GM21786 (cell line): Measurements from ENCODE around the gene NSMF.

Experiments used
- ATAC-seq: cut with Tn5 transposase; IDR thresholded peaks from one replicate; pipeline ENCODE4 v1.9.1; 2021; ENCODE audit not compliant: unreplicated experiment

NSMF gene

GRCh38 chr9:137492464-137493363 is 33.6 kb upstream of the NSMF start:
- no peak for ATAC-seq

GRCh38 chr9:137491735-137492432 is 32.8 kb upstream of the NSMF start:
- no peak for ATAC-seq

GRCh38 chr9:137490532-137491186 is 31.5 kb upstream of the NSMF start:
- no peak for ATAC-seq

- no peak for ATAC-seq
Observed at GRCh38 chr9:137488906-137489305, 29.8 kb upstream of the NSMF start.

- no peak for ATAC-seq
Observed at GRCh38 chr9:137488327-137488653, 29.2 kb upstream of the NSMF start.

GRCh38 chr9:137487454-137488326 is 28.6 kb upstream of the NSMF start:
- ATAC-seq = no peak

- ATAC-seq = no peak
Observed at GRCh38 chr9:137486545-137487453, 27.7 kb upstream of the NSMF start.

- no peak for ATAC-seq
Observed at GRCh38 chr9:137486141-137486490, 27.0 kb upstream of the NSMF start.

- ATAC-seq = no peak
Observed at GRCh38 chr9:137485343-137486140, 26.4 kb upstream of the NSMF start.

- no peak for ATAC-seq
Observed at GRCh38 chr9:137484551-137485315, 25.6 kb upstream of the NSMF start.

- no peak for ATAC-seq
Observed at GRCh38 chr9:137482094-137482781, 23.1 kb upstream of the NSMF start.

- no peak for ATAC-seq
Observed at GRCh38 chr9:137480686-137481683, 21.9 kb upstream of the NSMF start.

GRCh38 chr9:137479892-137480685 is 21.0 kb upstream of the NSMF start:
- ATAC-seq = no peak

GRCh38 chr9:137478962-137479861 is 20.1 kb upstream of the NSMF start:
- no peak for ATAC-seq

GRCh38 chr9:137478613-137478961 is 19.5 kb upstream of the NSMF start:
- ATAC-seq = no peak
